ENCODE data around the gene PRKCB. TPM values are rescaled to one million over a fixed set of nuclear protein-coding genes. Genes with fewer than 3 reads are reported as not detected.

Gene PRKCB
- total RNA-seq, 1 experiment from 2014 or later: not detected

Small RNA genes lying within 50 kb of the gene (microRNA-seq; reads per million reads assigned to microRNA genes)
- gene MIR1273H: not detected

Other genes with a start within 250 kb of the PRKCB start
- 98.3 and 112 TPM in 2 replicates for gene NDUFAB1, start 239.7 kb upstream of the PRKCB start, total RNA-seq (2022)
- 13.7 and 20.8 TPM in 2 replicates for gene PALB2, start 194.7 kb upstream of the PRKCB start, total RNA-seq (2022)
- gene DCTN5, start 194.5 kb upstream of the PRKCB start, total RNA-seq (2022): 66.6 and 84.8 TPM in 2 replicates
- 50.7 and 74.8 TPM in 2 replicates for gene PLK1, start 157.1 kb upstream of the PRKCB start, total RNA-seq (2022)
- not detected in 2 replicates for gene ERN2, start 122.8 kb upstream of the PRKCB start, total RNA-seq (2022)
- gene CHP2, start 81.0 kb upstream of the PRKCB start, total RNA-seq (2022): not detected in 2 replicates